LNCaP clone FGC (cell line): ENCODE results near the gene RAB8A.
A peak's percentile ranks its signal among the peaks of the same experiment; 100 is the strongest.

ENCODE experiments used
- DNase-seq: peaks from one replicate; pipeline ENCODE4 v3.0.0-alpha.2; 2011; ENCODE audit warnings: low read depth
- H3K4me3 ChIP-seq: 2 replicates; pipeline ENCODE4 v1.5.1; 2011; ENCODE audit warnings: mild to moderate bottlenecking, low read depth, low read length, control low read depth
- CTCF ChIP-seq: IDR thresholded peaks from 2 replicates; pipeline ENCODE4 v1.5.1; 2012; ENCODE audit warnings: mild to moderate bottlenecking; ENCODE audit not compliant: control insufficient read depth, insufficient read depth; ENCODE audit errors: extremely low read depth

RAB8A gene

GRCh38 chr19:16074488-16075365 is 37.0 kb upstream of the RAB8A start:
- no peak for DNase-seq
- H3K4me3 ChIP-seq, result no peak overlapping the region
- no peak for TF ChIP-seq CTCF

GRCh38 chr19:16075430-16076153 is 36.1 kb upstream of the RAB8A start:
- no peak for TF ChIP-seq CTCF
- no peak for DNase-seq
- H3K4me3 ChIP-seq, result peak overlapping the region; percentile 58

GRCh38 chr19:16076154-16076957 is 35.3 kb upstream of the RAB8A start, which contains the start of gene TPM4:
Gene TPM4 (plus strand): TSS chr19:16076495. CDS start chr19:16076566, 71 bp downstream.
- DNase-seq, result no peak
- peak within 1 kb of the TSS; percentile 58 for H3K4me3 ChIP-seq
- TF ChIP-seq CTCF, result no peak

- no peak for DNase-seq
- no peak for TF ChIP-seq CTCF
- H3K4me3 ChIP-seq, result peak overlapping the region; percentile 58
These were observed 34.6 kb upstream of the RAB8A start for GRCh38 chr19:16076958-16077611.

GRCh38 chr19:16077984-16078758 is 33.5 kb upstream of the RAB8A start:
- H3K4me3 ChIP-seq, result peak overlapping the region; percentile 58; the same call in 1 of the 2 replicates
- no peak for DNase-seq
- TF ChIP-seq CTCF, result no peak
